Measurements from ENCODE around the gene MUC2.

DNA sequence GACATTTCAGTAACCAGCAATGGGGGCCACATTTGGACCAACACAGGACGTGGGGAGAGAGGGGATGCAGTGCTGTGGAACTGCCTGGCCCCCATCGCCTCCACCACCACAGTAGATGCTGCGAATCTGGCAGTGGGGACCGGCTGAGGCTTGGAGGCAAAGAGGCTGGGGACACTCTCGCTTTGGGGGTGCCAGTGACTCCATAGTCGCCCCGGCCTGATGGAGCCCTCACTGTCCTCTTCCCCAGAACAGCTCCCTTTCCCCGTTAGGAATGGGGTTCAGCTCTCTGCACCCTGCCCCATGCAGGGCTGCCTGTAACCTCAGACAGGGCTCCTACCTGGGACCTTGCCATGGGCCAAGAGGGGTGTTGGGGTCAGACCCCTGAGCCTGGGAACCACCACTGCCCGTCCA is 1.8 kb upstream of the MUC2 start:
- TF ChIP-seq, protein P1, sequence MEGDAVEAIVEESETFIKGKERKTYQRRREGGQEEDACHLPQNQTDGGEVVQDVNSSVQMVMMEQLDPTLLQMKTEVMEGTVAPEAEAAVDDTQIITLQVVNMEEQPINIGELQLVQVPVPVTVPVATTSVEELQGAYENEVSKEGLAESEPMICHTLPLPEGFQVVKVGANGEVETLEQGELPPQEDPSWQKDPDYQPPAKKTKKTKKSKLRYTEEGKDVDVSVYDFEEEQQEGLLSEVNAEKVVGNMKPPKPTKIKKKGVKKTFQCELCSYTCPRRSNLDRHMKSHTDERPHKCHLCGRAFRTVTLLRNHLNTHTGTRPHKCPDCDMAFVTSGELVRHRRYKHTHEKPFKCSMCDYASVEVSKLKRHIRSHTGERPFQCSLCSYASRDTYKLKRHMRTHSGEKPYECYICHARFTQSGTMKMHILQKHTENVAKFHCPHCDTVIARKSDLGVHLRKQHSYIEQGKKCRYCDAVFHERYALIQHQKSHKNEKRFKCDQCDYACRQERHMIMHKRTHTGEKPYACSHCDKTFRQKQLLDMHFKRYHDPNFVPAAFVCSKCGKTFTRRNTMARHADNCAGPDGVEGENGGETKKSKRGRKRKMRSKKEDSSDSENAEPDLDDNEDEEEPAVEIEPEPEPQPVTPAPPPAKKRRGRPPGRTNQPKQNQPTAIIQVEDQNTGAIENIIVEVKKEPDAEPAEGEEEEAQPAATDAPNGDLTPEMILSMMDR (IDR thresholded peaks at IDR 0.05) = no peak
- no peak for TF ChIP-seq POLR2A (IDR thresholded peaks at IDR 0.05)
